ENCODE data around the gene MYL3. TPM values are rescaled to one million over a fixed set of nuclear protein-coding genes. Genes with fewer than 3 reads are reported as not detected.

Gene MYL3
- total and polyA plus RNA-seq, 5 donors from 2014 or later = not detected

- no peak overlapping the region for H3K4me3 Mint-ChIP-seq
- H3K27ac ChIP-seq (ENCODE audit: insufficient read depth, low read length, poor library complexity, severe bottlenecking) = no peak overlapping the region
- no peak for DNase-seq
- H3K27ac Mint-ChIP-seq = no peak overlapping the region
- peaks cover 11% of the 10 kb centered on the region for H3K27me3 Mint-ChIP-seq
- H3K36me3 Mint-ChIP-seq = no peaks in the 10 kb centered on the region
- H3K9me3 Mint-ChIP-seq = no peaks in the 10 kb centered on the region
- no peaks in the 10 kb centered on the region for H3K9me3 ChIP-seq (ENCODE audit: control insufficient read depth in 2 of 2, low read length in 2 of 2)
- H3K4me3 ChIP-seq (ENCODE audit: low read depth, low read length) = no peak overlapping the region
- H3K36me3 ChIP-seq (ENCODE audit: control insufficient read depth, insufficient read depth, low read length) = no peaks in the 10 kb centered on the region
- ATAC-seq (ENCODE audit: low read depth in 2 of 2) = no peak
- peaks cover 3% of the 10 kb centered on the region for H3K27me3 ChIP-seq (ENCODE audit: control insufficient read depth, insufficient read depth, low read length)
- peaks cover 0 to 6% (median 2%) of the 10 kb centered on the region in 4 donors for H3K4me1 Mint-ChIP-seq
- no peaks in the 10 kb centered on the region for H3K4me1 ChIP-seq (ENCODE audit: control insufficient read depth, insufficient read depth, low read length, poor library complexity, severe bottlenecking)
Measured at GRCh38 chr3:46870651-46871050, 7.4 kb upstream of the MYL3 start.

GRCh38 chr3:46869440-46869839 is 6.2 kb upstream of the MYL3 start:
- Mint-ChIP-seq H3K4me1 (peaks cover 0 to 6% (median 1%) of the 10 kb centered on the region in 4 donors), H3K27ac (no peak overlapping the region), H3K9me3 (no peaks in the 10 kb centered on the region), H3K4me3 (no peak overlapping the region), H3K27me3 (peaks cover 7% of the 10 kb centered on the region), H3K36me3 (no peaks in the 10 kb centered on the region)
- Histone ChIP-seq H3K27ac (ENCODE audit: insufficient read depth, low read length, poor library complexity, severe bottlenecking) (no peak overlapping the region), H3K4me1 (ENCODE audit: control insufficient read depth, insufficient read depth, low read length, poor library complexity, severe bottlenecking) (no peaks in the 10 kb centered on the region), H3K4me3 (ENCODE audit: low read depth, low read length) (no peak overlapping the region), H3K9me3 (ENCODE audit: control insufficient read depth in 2 of 2, low read length in 2 of 2) (no peaks in the 10 kb centered on the region), H3K27me3 (ENCODE audit: control insufficient read depth, insufficient read depth, low read length) (peaks cover 3% of the 10 kb centered on the region), H3K36me3 (ENCODE audit: control insufficient read depth, insufficient read depth, low read length) (no peaks in the 10 kb centered on the region)
- DNase-seq = no peak
- no peak for ATAC-seq (ENCODE audit: low read depth in 2 of 2)

GRCh38 chr3:46868948-46869347 is 5.7 kb upstream of the MYL3 start:
- H3K9me3 Mint-ChIP-seq = no peaks in the 10 kb centered on the region
- H3K27me3 ChIP-seq (ENCODE audit: control insufficient read depth, insufficient read depth, low read length) = peaks cover 3% of the 10 kb centered on the region
- DNase-seq (no peak), ATAC-seq (ENCODE audit: low read depth in 2 of 2) (no peak)
- peaks cover 0 to under 1% (median 0%) of the 10 kb centered on the region in 4 donors for H3K4me1 Mint-ChIP-seq
- H3K9me3 ChIP-seq (ENCODE audit: control insufficient read depth in 2 of 2, low read length in 2 of 2) = no peaks in the 10 kb centered on the region
- no peaks in the 10 kb centered on the region for H3K36me3 Mint-ChIP-seq
- no peak overlapping the region for H3K27ac ChIP-seq (ENCODE audit: insufficient read depth, low read length, poor library complexity, severe bottlenecking)
- no peaks in the 10 kb centered on the region for H3K4me1 ChIP-seq (ENCODE audit: control insufficient read depth, insufficient read depth, low read length, poor library complexity, severe bottlenecking)
- H3K36me3 ChIP-seq (ENCODE audit: control insufficient read depth, insufficient read depth, low read length) = no peaks in the 10 kb centered on the region
- H3K4me3 ChIP-seq (ENCODE audit: low read depth, low read length) = no peak overlapping the region
- H3K27ac Mint-ChIP-seq = no peak overlapping the region
- peaks cover 5% of the 10 kb centered on the region for H3K27me3 Mint-ChIP-seq
- H3K4me3 Mint-ChIP-seq = no peak overlapping the region

- Mint-ChIP-seq H3K27ac (no peak overlapping the region), H3K27me3 (peaks cover 5% of the 10 kb centered on the region), H3K4me3 (no peak overlapping the region), H3K36me3 (no peaks in the 10 kb centered on the region), H3K9me3 (no peaks in the 10 kb centered on the region), H3K4me1 (no peaks in the 10 kb centered on the region)
- no peak overlapping the region for H3K27ac ChIP-seq (ENCODE audit: insufficient read depth, low read length, poor library complexity, severe bottlenecking)
- no peaks in the 10 kb centered on the region for H3K4me1 ChIP-seq (ENCODE audit: control insufficient read depth, insufficient read depth, low read length, poor library complexity, severe bottlenecking)
- H3K9me3 ChIP-seq (ENCODE audit: control insufficient read depth in 2 of 2, low read length in 2 of 2) = no peaks in the 10 kb centered on the region
- H3K36me3 ChIP-seq (ENCODE audit: control insufficient read depth, insufficient read depth, low read length) = no peaks in the 10 kb centered on the region
- no peak for DNase-seq
- H3K4me3 ChIP-seq (ENCODE audit: low read depth, low read length) = no peak overlapping the region
- H3K27me3 ChIP-seq (ENCODE audit: control insufficient read depth, insufficient read depth, low read length) = peaks cover 3% of the 10 kb centered on the region
- ATAC-seq (ENCODE audit: low read depth in 2 of 2) = no peak
Measured at GRCh38 chr3:46868287-46868686, 5.0 kb upstream of the MYL3 start.

GRCh38 chr3:46867550-46867898 is 4.3 kb upstream of the MYL3 start:
- no peak overlapping the region for H3K4me3 ChIP-seq (ENCODE audit: low read depth, low read length)
- Mint-ChIP-seq H3K4me3 (no peak overlapping the region), H3K27ac (no peak overlapping the region), H3K36me3 (no peaks in the 10 kb centered on the region), H3K9me3 (no peaks in the 10 kb centered on the region), H3K4me1 (no peaks in the 10 kb centered on the region), H3K27me3 (peaks cover 5% of the 10 kb centered on the region)
- DNase-seq (no peak), ATAC-seq (ENCODE audit: low read depth in 2 of 2) (no peak)
- no peaks in the 10 kb centered on the region for H3K9me3 ChIP-seq (ENCODE audit: control insufficient read depth in 2 of 2, low read length in 2 of 2)
- H3K27me3 ChIP-seq (ENCODE audit: control insufficient read depth, insufficient read depth, low read length) = peaks cover 3% of the 10 kb centered on the region
- no peaks in the 10 kb centered on the region for H3K36me3 ChIP-seq (ENCODE audit: control insufficient read depth, insufficient read depth, low read length)
- no peak overlapping the region for H3K27ac ChIP-seq (ENCODE audit: insufficient read depth, low read length, poor library complexity, severe bottlenecking)
- no peaks in the 10 kb centered on the region for H3K4me1 ChIP-seq (ENCODE audit: control insufficient read depth, insufficient read depth, low read length, poor library complexity, severe bottlenecking)

GRCh38 chr3:46866720-46867549 is 3.7 kb upstream of the MYL3 start:
- Mint-ChIP-seq H3K27ac (no peak overlapping the region), H3K36me3 (no peaks in the 10 kb centered on the region), H3K4me1 (no peaks in the 10 kb centered on the region), H3K9me3 (no peaks in the 10 kb centered on the region), H3K4me3 (no peak overlapping the region), H3K27me3 (peaks cover 5% of the 10 kb centered on the region)
- no peaks in the 10 kb centered on the region for H3K36me3 ChIP-seq (ENCODE audit: control insufficient read depth, insufficient read depth, low read length)
- no peak overlapping the region for H3K27ac ChIP-seq (ENCODE audit: insufficient read depth, low read length, poor library complexity, severe bottlenecking)
- H3K4me1 ChIP-seq (ENCODE audit: control insufficient read depth, insufficient read depth, low read length, poor library complexity, severe bottlenecking) = no peaks in the 10 kb centered on the region
- no peaks in the 10 kb centered on the region for H3K9me3 ChIP-seq (ENCODE audit: control insufficient read depth in 2 of 2, low read length in 2 of 2)
- H3K4me3 ChIP-seq (ENCODE audit: low read depth, low read length) = no peak overlapping the region
- ATAC-seq (ENCODE audit: low read depth in 2 of 2) (peak; percentile 54 to 65), DNase-seq (peak; percentile 54 to 66 (median 65))
- peaks cover 3% of the 10 kb centered on the region for H3K27me3 ChIP-seq (ENCODE audit: control insufficient read depth, insufficient read depth, low read length)

- H3K27me3 Mint-ChIP-seq = peaks cover 5% of the 10 kb centered on the region
- H3K36me3 Mint-ChIP-seq = no peaks in the 10 kb centered on the region
- Histone ChIP-seq H3K27ac (ENCODE audit: insufficient read depth, low read length, poor library complexity, severe bottlenecking) (no peak overlapping the region), H3K27me3 (ENCODE audit: control insufficient read depth, insufficient read depth, low read length) (peaks cover 3% of the 10 kb centered on the region), H3K9me3 (ENCODE audit: control insufficient read depth in 2 of 2, low read length in 2 of 2) (no peaks in the 10 kb centered on the region), H3K36me3 (ENCODE audit: control insufficient read depth, insufficient read depth, low read length) (no peaks in the 10 kb centered on the region), H3K4me3 (ENCODE audit: low read depth, low read length) (no peak overlapping the region), H3K4me1 (ENCODE audit: control insufficient read depth, insufficient read depth, low read length, poor library complexity, severe bottlenecking) (no peaks in the 10 kb centered on the region)
- no peak overlapping the region for H3K4me3 Mint-ChIP-seq
- no peak overlapping the region for H3K27ac Mint-ChIP-seq
- no peaks in the 10 kb centered on the region for H3K4me1 Mint-ChIP-seq
- no peaks in the 10 kb centered on the region for H3K9me3 Mint-ChIP-seq
- DNase-seq = no peak
- no peak for ATAC-seq (ENCODE audit: low read depth in 2 of 2)
Measured at GRCh38 chr3:46866032-46866595, 2.9 kb upstream of the MYL3 start.

GRCh38 chr3:46865546-46865945 is 2.3 kb upstream of the MYL3 start:
- no peaks in the 10 kb centered on the region for H3K9me3 ChIP-seq (ENCODE audit: control insufficient read depth in 2 of 2, low read length in 2 of 2)
- no peaks in the 10 kb centered on the region for H3K9me3 Mint-ChIP-seq

More at GRCh38 chr3:46865546-46865945, 2.3 kb upstream of the MYL3 start:
- H3K27ac Mint-ChIP-seq = no peak overlapping the region
- no peaks in the 10 kb centered on the region for H3K36me3 Mint-ChIP-seq
- Histone ChIP-seq H3K4me3 (ENCODE audit: low read depth, low read length) (no peak overlapping the region), H3K4me1 (ENCODE audit: control insufficient read depth, insufficient read depth, low read length, poor library complexity, severe bottlenecking) (no peaks in the 10 kb centered on the region), H3K27me3 (ENCODE audit: control insufficient read depth, insufficient read depth, low read length) (no peaks in the 10 kb centered on the region), H3K27ac (ENCODE audit: insufficient read depth, low read length, poor library complexity, severe bottlenecking) (no peak overlapping the region), H3K36me3 (ENCODE audit: control insufficient read depth, insufficient read depth, low read length) (no peaks in the 10 kb centered on the region)
- DNase-seq (no peak), ATAC-seq (ENCODE audit: low read depth in 2 of 2) (no peak)
- H3K4me3 Mint-ChIP-seq = no peak overlapping the region
- peaks cover 5% of the 10 kb centered on the region for H3K27me3 Mint-ChIP-seq
- H3K4me1 Mint-ChIP-seq = no peaks in the 10 kb centered on the region
